Astrocyte of the spinal cord (primary cell): Measurements from ENCODE around the gene CXCR5.
"Not testable (repeated sequence)": the region's sequence is repeated elsewhere in the genome, so short reads cannot be mapped to it uniquely, and the experiment has no call there.

Source experiments
- DNase-seq: peaks from one replicate; pipeline ENCODE4 v3.0.0; 2011; ENCODE audit warnings: low read depth, low spot score
- H3K4me3 ChIP-seq: 2 replicates; pipeline ENCODE4 v1.5.1; 2011; ENCODE audit warnings: low read depth, mild to moderate bottlenecking, low read length, moderate library complexity
- in situ Hi-C: cut with HindIII; loops from 2 replicates; pipeline ENCODE4 v1.10.0; 2017; ENCODE audit warnings: low sequenced_read_pairs
- TF ChIP-seq, protein P1 (sequence below): IDR thresholded peaks from 2 replicates; pipeline ENCODE4 v1.5.1; 2012; ENCODE audit warnings: low read depth, mild to moderate bottlenecking, low read length, inconsistent platforms

CXCR5 gene

GRCh38 chr11:118883368-118884071 lies at the start of gene CXCR5:
Gene CXCR5, plus strand, starts transcription at chr11:118883892. Its CDS starts 50 bp downstream, at chr11:118883942.
- DNase-seq: peak; percentile 58
- H3K4me3 ChIP-seq: no peak within 1 kb of the TSS
- in situ Hi-C loops: no loop called here
- TF ChIP-seq, protein P1, sequence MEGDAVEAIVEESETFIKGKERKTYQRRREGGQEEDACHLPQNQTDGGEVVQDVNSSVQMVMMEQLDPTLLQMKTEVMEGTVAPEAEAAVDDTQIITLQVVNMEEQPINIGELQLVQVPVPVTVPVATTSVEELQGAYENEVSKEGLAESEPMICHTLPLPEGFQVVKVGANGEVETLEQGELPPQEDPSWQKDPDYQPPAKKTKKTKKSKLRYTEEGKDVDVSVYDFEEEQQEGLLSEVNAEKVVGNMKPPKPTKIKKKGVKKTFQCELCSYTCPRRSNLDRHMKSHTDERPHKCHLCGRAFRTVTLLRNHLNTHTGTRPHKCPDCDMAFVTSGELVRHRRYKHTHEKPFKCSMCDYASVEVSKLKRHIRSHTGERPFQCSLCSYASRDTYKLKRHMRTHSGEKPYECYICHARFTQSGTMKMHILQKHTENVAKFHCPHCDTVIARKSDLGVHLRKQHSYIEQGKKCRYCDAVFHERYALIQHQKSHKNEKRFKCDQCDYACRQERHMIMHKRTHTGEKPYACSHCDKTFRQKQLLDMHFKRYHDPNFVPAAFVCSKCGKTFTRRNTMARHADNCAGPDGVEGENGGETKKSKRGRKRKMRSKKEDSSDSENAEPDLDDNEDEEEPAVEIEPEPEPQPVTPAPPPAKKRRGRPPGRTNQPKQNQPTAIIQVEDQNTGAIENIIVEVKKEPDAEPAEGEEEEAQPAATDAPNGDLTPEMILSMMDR: no peak

DNA sequence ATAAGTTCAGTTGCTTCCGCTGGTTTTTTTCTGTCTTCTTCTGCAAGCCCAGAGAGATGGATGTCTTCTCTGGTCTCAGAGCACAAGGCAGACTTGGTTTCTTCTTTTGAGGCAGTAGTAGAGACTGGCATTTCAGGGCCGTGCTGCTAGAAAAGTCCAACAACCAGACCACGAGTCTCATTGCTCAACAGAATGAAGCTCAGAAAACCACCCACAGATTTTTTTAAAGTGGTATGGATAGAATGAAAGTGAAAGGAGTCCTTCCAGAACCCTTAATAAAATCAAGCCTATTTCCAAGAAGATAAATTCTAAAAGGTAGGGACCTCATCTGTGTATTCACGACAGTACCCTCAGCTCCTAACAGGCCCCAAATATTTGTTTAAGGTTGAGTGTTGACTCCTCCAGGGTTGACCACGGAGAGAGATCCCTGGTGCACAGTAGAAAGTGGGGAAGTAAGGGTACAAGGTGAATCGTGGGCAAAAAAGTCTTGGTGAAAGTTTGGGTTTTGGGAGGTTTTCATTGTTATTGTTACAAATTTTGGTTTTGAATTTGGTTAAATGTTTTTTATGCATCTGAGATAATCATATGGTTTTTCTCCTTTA lies 49.2 kb upstream of the CXCR5 start:
- no peak for DNase-seq
- in situ Hi-C loops: no loop called here
- H3K4me3 ChIP-seq: no peak overlapping the region
- TF ChIP-seq, protein P1: no peak

DNA sequence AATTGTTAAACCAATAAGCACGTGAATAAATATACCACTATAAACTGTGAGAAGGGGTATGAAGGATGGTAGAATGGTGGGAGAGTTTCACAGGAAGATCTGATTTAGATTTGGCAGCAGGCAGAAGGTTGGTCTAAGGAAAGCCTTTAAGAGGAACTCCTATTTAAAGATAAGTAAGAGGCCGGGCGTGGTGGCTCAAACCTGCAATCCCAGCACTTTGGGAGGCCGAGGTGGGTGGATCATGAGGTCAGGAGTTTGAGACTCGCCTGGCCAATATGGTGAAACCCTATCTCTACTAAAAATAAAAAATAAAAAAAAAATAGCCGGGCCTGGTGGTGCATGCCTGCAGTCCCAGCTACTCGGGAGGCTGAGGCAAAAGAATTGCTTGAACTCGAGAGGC lies 45.8 kb upstream of the CXCR5 start:
- in situ Hi-C loops: no loop called here
- no peak overlapping the region for H3K4me3 ChIP-seq
- TF ChIP-seq, protein P1: no peak
- no peak for DNase-seq

GRCh38 chr11:118838905-118839553 lies 44.7 kb upstream of the CXCR5 start:
- no peak overlapping the region for H3K4me3 ChIP-seq
- in situ Hi-C loops: no loop called here
- TF ChIP-seq, protein P1: no peak
- no peak for DNase-seq

- TF ChIP-seq, protein P1: no peak
- no peak overlapping the region for H3K4me3 ChIP-seq
- in situ Hi-C loops: no loop called here
- DNase-seq: no peak
Measured at GRCh38 chr11:118841469-118842242, 42.0 kb upstream of the CXCR5 start.

DNA sequence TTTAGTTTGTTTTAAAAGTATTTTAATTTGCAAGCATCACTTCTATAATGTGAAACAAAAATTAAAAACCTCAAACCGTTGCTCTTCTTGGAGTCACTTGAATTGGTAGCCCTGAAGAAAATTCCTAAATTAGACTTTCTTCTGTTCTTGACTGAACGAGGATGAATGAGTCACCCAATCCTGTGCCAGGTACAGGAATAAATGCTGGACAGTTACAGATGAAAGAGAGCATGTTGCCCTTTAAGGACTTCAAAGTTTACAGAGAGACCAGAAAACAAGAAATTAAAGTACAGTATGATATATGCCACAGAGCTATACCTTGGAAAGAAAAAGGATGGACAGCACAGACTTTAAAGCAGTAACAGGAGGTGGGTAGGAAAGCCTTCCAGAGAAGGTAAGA lies 41.3 kb upstream of the CXCR5 start:
- in situ Hi-C loops: no loop called here
- H3K4me3 ChIP-seq: no peak overlapping the region
- TF ChIP-seq, protein P1: no peak
- DNase-seq: peak; percentile 18

DNA sequence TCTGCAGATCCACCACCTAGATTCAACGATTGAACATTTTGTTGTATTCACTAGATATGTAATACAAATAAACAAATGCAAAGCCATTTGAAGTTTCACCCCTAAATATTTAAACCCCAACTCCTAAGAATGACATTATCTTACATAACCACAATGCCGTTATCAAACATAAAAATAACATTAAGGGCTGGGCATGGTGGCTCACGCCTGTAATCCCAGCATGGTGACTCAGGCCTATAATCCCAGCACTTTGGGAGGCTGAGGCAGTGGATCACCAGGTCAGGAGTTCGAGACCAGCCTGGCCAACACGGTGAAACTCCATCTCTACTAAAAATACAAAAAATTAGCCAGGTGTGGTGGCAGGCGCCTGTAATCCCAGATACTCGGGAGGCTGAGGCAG lies 40.8 kb upstream of the CXCR5 start:
- DNase-seq, H3K4me3 ChIP-seq, in situ Hi-C loops: not testable (repeated sequence)
